Measurements from ENCODE around the gene NRTN.

The NRTN gene

DNA sequence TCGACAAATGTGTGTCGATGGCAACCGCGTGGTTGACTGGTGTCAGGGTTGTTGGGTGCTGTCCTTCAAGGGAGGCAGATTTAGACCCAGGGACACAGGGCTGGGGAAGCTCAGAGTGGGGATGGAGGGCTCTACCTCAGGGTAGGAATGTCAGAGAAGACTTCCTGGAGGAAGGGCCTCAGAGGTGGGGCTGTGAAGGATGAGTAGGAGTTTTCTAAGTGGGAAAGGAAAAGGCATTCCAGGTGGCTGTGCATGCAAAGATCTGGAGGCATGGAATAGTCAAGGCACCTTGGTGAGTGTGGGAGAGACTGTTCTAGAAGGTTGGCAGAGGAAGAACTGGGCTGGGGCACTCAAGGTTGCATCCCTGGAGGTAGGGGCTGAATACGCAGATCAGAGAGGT, 2.0 kb downstream of the NRTN start:
- FAIRE-seq (no peak), DNase-seq (ENCODE audit: insufficient read length, low spot score) (no peak)
- TF ChIP-seq, protein P1, sequence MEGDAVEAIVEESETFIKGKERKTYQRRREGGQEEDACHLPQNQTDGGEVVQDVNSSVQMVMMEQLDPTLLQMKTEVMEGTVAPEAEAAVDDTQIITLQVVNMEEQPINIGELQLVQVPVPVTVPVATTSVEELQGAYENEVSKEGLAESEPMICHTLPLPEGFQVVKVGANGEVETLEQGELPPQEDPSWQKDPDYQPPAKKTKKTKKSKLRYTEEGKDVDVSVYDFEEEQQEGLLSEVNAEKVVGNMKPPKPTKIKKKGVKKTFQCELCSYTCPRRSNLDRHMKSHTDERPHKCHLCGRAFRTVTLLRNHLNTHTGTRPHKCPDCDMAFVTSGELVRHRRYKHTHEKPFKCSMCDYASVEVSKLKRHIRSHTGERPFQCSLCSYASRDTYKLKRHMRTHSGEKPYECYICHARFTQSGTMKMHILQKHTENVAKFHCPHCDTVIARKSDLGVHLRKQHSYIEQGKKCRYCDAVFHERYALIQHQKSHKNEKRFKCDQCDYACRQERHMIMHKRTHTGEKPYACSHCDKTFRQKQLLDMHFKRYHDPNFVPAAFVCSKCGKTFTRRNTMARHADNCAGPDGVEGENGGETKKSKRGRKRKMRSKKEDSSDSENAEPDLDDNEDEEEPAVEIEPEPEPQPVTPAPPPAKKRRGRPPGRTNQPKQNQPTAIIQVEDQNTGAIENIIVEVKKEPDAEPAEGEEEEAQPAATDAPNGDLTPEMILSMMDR (IDR thresholded peaks at IDR 0.05; ENCODE audit: insufficient read depth, missing control alignments): no peak

DNA sequence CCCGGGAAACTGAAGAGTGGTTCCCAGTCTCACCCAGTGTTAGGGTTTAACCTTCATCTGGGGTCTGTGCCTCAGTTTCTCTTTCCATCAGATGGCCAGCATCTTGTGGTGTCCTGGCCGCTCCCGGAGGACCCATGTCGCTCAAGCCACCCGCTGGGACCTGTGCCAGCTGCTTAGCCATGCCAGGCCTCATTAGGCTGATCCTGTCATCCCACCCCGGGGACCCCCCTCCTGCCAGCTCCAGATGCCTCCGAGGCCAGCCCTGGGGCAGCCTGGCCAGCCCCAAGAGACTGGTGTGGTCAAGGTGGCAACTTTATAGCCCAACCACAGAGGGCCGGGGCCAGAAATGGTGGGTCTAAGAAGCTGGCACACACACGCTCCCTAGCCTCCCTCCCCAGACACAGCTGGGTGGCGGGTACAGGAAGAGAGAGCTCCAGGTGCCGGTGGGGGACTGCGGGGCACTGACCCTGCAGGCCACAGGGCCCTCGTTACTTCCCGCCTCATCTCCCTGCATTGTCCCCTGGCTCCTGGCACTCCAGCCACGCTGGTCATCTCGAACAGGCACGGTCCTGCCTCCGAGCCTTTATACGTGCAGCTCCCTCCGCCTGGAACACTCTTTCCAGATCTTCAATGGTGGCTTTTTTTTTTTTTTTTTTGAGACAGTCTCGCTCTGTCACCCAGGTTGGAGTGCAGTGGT, 3.4 kb downstream of the NRTN start:
- DNase-seq (ENCODE audit: insufficient read length, low spot score): no peak
- no peak for FAIRE-seq
- TF ChIP-seq, protein P1 (IDR thresholded peaks at IDR 0.05; ENCODE audit: insufficient read depth, missing control alignments): no peak

DNA sequence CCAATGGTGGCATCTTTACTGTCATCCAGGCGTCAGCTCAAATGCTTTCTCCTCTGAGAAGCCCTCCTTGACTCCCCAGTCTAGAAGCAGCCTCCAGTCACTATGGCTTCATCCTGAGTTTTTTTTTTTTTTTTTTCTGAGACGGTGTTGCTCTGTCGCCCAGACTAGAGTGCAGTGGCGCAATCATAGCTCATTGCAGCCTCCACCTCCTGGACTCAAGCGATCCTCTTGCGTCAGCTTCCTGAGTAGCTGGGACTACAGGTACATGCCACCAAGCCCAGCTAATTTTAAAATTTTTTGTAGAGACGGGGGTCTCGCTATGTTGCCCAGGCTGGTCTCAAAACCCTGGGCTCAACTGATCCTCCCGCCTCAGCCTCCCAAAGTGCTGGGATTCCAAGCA, 4.2 kb downstream of the NRTN start:
- TF ChIP-seq, protein P1 (IDR thresholded peaks at IDR 0.05; ENCODE audit: insufficient read depth, missing control alignments): no peak
- FAIRE-seq: no peak
- DNase-seq (ENCODE audit: insufficient read length, low spot score): no peak

DNA sequence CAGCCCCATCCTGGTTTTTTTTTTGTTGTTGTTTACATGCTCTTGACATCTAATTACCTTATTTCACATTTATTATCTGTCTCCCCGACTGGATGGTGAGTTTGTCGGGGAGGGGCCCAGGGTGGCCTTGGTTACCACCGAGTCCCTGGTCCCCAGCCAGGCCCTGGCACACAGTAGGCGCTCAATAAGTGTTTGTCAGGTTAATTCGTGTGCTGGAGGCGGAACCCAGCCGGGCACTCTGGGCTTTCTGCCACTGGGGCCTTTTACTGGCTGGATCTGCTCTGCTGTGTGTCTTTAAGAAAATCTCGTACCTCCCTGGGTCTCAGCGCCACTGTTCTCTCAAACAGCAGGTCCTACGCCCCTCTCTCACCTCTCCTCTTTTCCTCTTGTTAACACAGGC, 4.6 kb downstream of the NRTN start:
- FAIRE-seq: no peak
- no peak for DNase-seq (ENCODE audit: insufficient read length, low spot score)
- TF ChIP-seq, protein P1 (IDR thresholded peaks at IDR 0.05; ENCODE audit: insufficient read depth, missing control alignments): no peak

DNA sequence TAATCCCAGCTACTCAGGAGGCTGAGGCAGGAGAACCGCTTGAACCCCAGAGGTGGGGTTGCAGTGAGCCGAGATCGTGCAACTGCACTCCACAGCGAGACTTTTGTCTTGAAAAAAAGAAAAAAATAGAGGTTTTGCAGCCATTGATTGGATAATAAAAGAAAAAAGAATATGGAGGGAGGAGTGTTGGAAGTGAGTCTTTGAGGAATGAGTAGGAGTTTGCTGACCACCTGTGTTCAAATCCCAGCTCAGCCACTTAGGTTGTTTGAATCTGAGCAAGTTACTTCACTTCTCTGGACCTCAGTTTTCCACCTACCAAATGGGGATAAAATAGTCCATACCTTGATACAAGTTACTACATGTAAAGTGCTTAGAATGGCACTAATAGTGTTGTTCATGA, 6.2 kb downstream of the NRTN start:
- FAIRE-seq (no peak), DNase-seq (ENCODE audit: insufficient read length, low spot score) (no peak)
- TF ChIP-seq, protein P1 (IDR thresholded peaks at IDR 0.05; ENCODE audit: insufficient read depth, missing control alignments): no peak

DNA sequence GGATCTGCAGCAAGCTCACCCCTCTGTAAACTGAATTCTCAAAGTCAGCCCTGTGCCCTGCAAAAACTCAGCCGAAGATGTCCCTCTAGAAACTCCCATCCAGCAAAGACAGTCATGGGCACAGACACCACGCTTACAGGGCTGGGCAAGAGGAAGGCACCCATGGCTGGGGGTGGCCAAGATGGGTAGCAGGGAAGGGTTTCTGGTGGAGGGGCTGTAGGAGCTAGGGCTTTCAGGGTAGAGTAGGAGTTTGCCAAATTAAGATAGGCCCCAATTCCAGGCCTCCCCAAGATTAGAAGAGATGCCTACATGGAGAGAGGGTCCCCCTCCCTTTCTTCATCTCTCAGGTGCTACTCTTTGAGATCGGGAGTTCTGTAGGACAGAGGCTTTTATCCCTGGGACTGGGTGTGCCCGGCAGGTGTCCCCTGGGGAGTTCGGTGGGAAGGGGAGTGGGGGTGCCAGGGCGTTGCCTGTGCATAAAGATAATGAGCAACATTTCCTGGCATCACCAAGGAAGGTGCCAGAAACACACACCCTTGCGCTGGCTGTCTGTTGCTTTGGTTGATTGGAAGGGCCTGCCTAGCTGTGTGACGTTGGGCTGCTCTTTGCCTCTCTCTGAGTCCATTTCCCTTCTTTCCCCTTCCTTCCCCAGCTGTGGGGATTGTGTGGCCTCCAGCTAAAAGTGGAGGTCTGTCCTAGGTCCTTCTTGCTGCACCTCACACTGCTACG, 9.4 kb downstream of the NRTN start:
- FAIRE-seq (no peak), DNase-seq (ENCODE audit: insufficient read length, low spot score) (no peak)
- TF ChIP-seq, protein P1 (IDR thresholded peaks at IDR 0.05; ENCODE audit: insufficient read depth, missing control alignments): no peak

DNA sequence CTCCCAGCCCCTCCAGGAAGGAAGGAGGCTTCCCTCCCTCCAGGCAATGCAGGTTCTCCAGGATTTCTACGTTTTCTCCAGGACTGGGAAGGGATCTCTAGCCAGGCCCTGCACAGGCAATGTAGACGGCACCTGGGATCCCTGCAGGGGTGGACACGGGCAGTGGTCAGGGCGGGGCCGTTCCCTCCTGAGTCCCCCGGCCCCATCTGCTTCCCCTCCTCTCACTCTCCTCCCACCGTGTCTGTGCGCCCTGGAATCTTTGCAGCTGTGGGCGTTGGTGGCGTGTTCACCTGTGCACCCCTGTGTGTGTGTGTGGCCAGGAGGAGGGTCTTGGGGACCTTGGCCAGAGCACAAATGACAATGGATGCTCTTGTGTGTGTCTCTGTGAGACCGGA, 10.0 kb downstream of the NRTN start:
- DNase-seq (ENCODE audit: insufficient read length, low spot score) (no peak), FAIRE-seq (no peak)
- TF ChIP-seq, protein P1 (IDR thresholded peaks at IDR 0.05; ENCODE audit: insufficient read depth, missing control alignments): no peak
